CD14-positive monocyte (primary cell): ENCODE data around the gene APLN. TPM values are rescaled to one million over a fixed set of nuclear protein-coding genes. Genes with fewer than 3 reads are reported as not detected.

Experiments
- DNase-seq, 3 donors: peaks; one replicate each; pipeline ENCODE4 v3.0.0-alpha.2; 2011 to 2022
- H2AFZ ChIP-seq: 2 replicates; pipeline ENCODE4 v1.6.0; 2012; ENCODE audit warnings: mild to moderate bottlenecking, low read depth, low read length, inconsistent platforms; ENCODE audit not compliant: insufficient read depth, poor library complexity, severe bottlenecking
- H3K27ac ChIP-seq, 2 donors: 1 replicate in 1 of 2; 2 replicates in 1 of 2; pipeline ENCODE4 v1.5.1; 2012 to 2013; ENCODE audit warnings: low read length in 2 of 2, control low read depth in 1 of 2, inconsistent platforms in 1 of 2, low read depth in 1 of 2, mild to moderate bottlenecking in 1 of 2
- H3K27me3 ChIP-seq, 2 donors: one replicate each; pipeline versions ENCODE4 v1.6.0 to v1.6.1; 2011 to 2013; ENCODE audit warnings: low read length in 2 of 2; ENCODE audit not compliant: control insufficient read depth in 2 of 2, insufficient read depth in 2 of 2
- H3K36me3 ChIP-seq, 2 donors: replicated peaks in 1 of 2; 1 replicate in 1 of 2; 2 replicates in 1 of 2; pipeline versions ENCODE4 v1.5.1 to v1.6.1; 2012 to 2013; ENCODE audit warnings: low read length in 2 of 2, control low read depth in 1 of 2, inconsistent platforms in 1 of 2, mild to moderate bottlenecking in 1 of 2; ENCODE audit not compliant: insufficient read depth in 2 of 2, control insufficient read depth in 1 of 2
- H3K4me1 ChIP-seq, 2 donors: 1 replicate in 1 of 2; 2 replicates in 1 of 2; pipeline versions ENCODE4 v1.5.1 to v1.6.1; 2012 to 2013; ENCODE audit warnings: low read length in 2 of 2, control low read depth in 1 of 2, inconsistent platforms in 1 of 2, mild to moderate bottlenecking in 1 of 2, moderate library complexity in 1 of 2; ENCODE audit not compliant: insufficient read depth in 2 of 2, control insufficient read depth in 1 of 2
- H3K4me2 ChIP-seq: replicated peaks from 2 replicates; pipeline ENCODE3; 2012; ENCODE audit warnings: low read length, moderate library complexity, mild to moderate bottlenecking; ENCODE audit not compliant: poor library complexity, severe bottlenecking; ENCODE audit errors: extremely low read depth
- H3K4me3 ChIP-seq, 3 experiments: fragments of 200-600 bp in 1 of 3; sonication (generic) in 1 of 3; replicated peaks in 1 of 3; 1 replicate in 2 of 3; 2 replicates in 1 of 3; pipeline ENCODE4 v1.5.1; 2011 to 2013; ENCODE audit warnings: low read length in 3 of 3, mild to moderate bottlenecking in 3 of 3, control low read depth in 2 of 3, low read depth in 2 of 3, inconsistent platforms in 1 of 3, moderate library complexity in 1 of 3
- H3K79me2 ChIP-seq: 2 replicates; pipeline ENCODE4 v1.6.0; 2012; ENCODE audit warnings: mild to moderate bottlenecking, control low read depth, inconsistent platforms, low read length, moderate library complexity; ENCODE audit not compliant: insufficient read depth
- H3K9ac ChIP-seq: 2 replicates; pipeline ENCODE4 v1.6.0; 2017; ENCODE audit warnings: low read length, mild to moderate bottlenecking; ENCODE audit not compliant: insufficient read depth, poor library complexity, severe bottlenecking
- H3K9me3 ChIP-seq, 2 donors: replicated peaks in 1 of 2; 1 replicate in 1 of 2; 2 replicates in 1 of 2; pipeline versions ENCODE4 v1.5.1 to v1.6.1; 2012 to 2013; ENCODE audit warnings: low read length in 2 of 2, control low read depth in 1 of 2; ENCODE audit not compliant: control insufficient read depth in 1 of 2, insufficient read depth in 1 of 2
- H4K20me1 ChIP-seq: 2 replicates; pipeline ENCODE4 v1.6.0; 2012; ENCODE audit warnings: mild to moderate bottlenecking, low read length, control low read depth, moderate library complexity; ENCODE audit not compliant: insufficient read depth
- H3K27ac Mint-ChIP-seq, 7 donors: one replicate each; pipeline ENCODE4 v1.8.0; 2020; ENCODE audit warnings: mild to moderate bottlenecking in 7 of 7, mixed read lengths in 7 of 7, moderate library complexity in 6 of 7, inconsistent platforms in 2 of 7
- H3K27me3 Mint-ChIP-seq, 3 donors: one replicate each; pipeline ENCODE4 v1.8.0; 2021 to 2022; ENCODE audit warnings: low read depth in 3 of 3, mild to moderate bottlenecking in 3 of 3, mixed read lengths in 3 of 3, moderate library complexity in 3 of 3, inconsistent platforms in 1 of 3
- H3K36me3 Mint-ChIP-seq, 2 donors: one replicate each; pipeline ENCODE4 v1.8.0; 2020; ENCODE audit warnings: mixed read lengths in 2 of 2, inconsistent platforms in 1 of 2, mild to moderate bottlenecking in 1 of 2
- H3K4me1 Mint-ChIP-seq: one replicate; pipeline ENCODE4 v1.8.0; 2020; ENCODE audit warnings: mild to moderate bottlenecking, mixed read lengths
- H3K4me3 Mint-ChIP-seq, 2 donors: one replicate each; pipeline ENCODE4 v1.8.0; 2020; ENCODE audit warnings: mild to moderate bottlenecking in 2 of 2, mixed read lengths in 2 of 2, moderate library complexity in 1 of 2
- H3K9me3 Mint-ChIP-seq, 7 donors: one replicate each; pipeline ENCODE4 v1.8.0; 2020 to 2022; ENCODE audit warnings: mixed read lengths in 7 of 7, mild to moderate bottlenecking in 6 of 7, moderate library complexity in 6 of 7, inconsistent platforms in 2 of 7
- CTCF ChIP-seq: fragments of 200-600 bp; IDR thresholded peaks from one replicate; pipeline ENCODE4 v1.8.0; 2022; ENCODE audit warnings: antibody characterized with exemption, mild to moderate bottlenecking
- WGBS: methylation state at CpG from one replicate; pipeline ENCODE4 v1.1.5; 2013; ENCODE audit warnings: missing lambda C conversion rate; ENCODE audit not compliant: insufficient coverage; 5-methylcytosine and 5-hydroxymethylcytosine counted together
- intact Hi-C, 2 donors: fragments of 100-400 bp; cut with micrococcal nuclease; formaldehyde crosslinking; loops; one replicate each; pipeline versions ENCODE4 v1.15.0 to v1.15.1; 2023
- polyA plus RNA-seq, 3 donors: library from polyadenylated mRNA; depleted of rRNA in 1 of 3; unstranded in 2 of 3; stranded (reverse) in 1 of 3; fragments of 300-500 nt in 2 of 3; fragments of >200 nt in 1 of 3; fragmentation: Illumina TruSeq in 2 of 3; gene quantifications; 1 replicate in 2 of 3; 2 replicates in 1 of 3; pipeline ENCODE4 v1.2.3, GENCODE V29; 2012 to 2021

APLN gene
- polyA plus RNA-seq, 3 donors: 0.03 TPM; not detected in 2

GRCh38 chrX:129698150-129698549 lies 43.4 kb upstream of the APLN start:
- Histone ChIP-seq H4K20me1 (no peaks in the 10 kb centered on the region), H2AFZ (no peak overlapping the region), H3K27ac (no peak overlapping the region), H3K27me3 (no peaks in the 10 kb centered on the region), H3K9me3 (no peaks in the 10 kb centered on the region), H3K9ac (no peak overlapping the region), H3K4me2 (no peak overlapping the region), H3K4me1 (no peaks in the 10 kb centered on the region), H3K36me3 (no peaks in the 10 kb centered on the region), H3K79me2 (no peaks in the 10 kb centered on the region), H3K4me3 (no peak overlapping the region)
- Mint-ChIP-seq H3K27me3 (peaks cover 0 to 4% (median 1%) of the 10 kb centered on the region in 3 donors), H3K4me3 (no peak overlapping the region), H3K27ac (no peak overlapping the region), H3K36me3 (no peaks in the 10 kb centered on the region), H3K9me3 (peaks cover 0 to 2% (median 0%) of the 10 kb centered on the region in 7 donors), H3K4me1 (peaks cover 3% of the 10 kb centered on the region)
- intact Hi-C loops: no loop called here
- DNase-seq: no peak
- no peak for TF ChIP-seq CTCF

GRCh38 chrX:129697204-129697829 lies 42.6 kb upstream of the APLN start:
- no peaks in the 10 kb centered on the region for H4K20me1 ChIP-seq
- H3K4me3 Mint-ChIP-seq: no peak overlapping the region
- H2AFZ ChIP-seq: no peak overlapping the region
- H3K36me3 ChIP-seq: no peaks in the 10 kb centered on the region
- intact Hi-C loops: no loop called here
- H3K9me3 ChIP-seq: no peaks in the 10 kb centered on the region
- H3K27me3 ChIP-seq: no peaks in the 10 kb centered on the region
- peaks cover 4% of the 10 kb centered on the region for H3K4me1 Mint-ChIP-seq
- H3K27ac ChIP-seq: no peak overlapping the region
- no peaks in the 10 kb centered on the region for H3K36me3 Mint-ChIP-seq
- peaks cover 0 to 2% (median 0%) of the 10 kb centered on the region in 7 donors for H3K9me3 Mint-ChIP-seq
- no peaks in the 10 kb centered on the region for H3K79me2 ChIP-seq
- no peak for TF ChIP-seq CTCF
- no peak overlapping the region for H3K4me3 ChIP-seq
- no peak overlapping the region for H3K4me2 ChIP-seq
- WGBS: no CpG with 5 or more reads among the region's 9 CpGs
- no peak for DNase-seq
- no peak overlapping the region for H3K9ac ChIP-seq
- peak overlapping the region in 1 of 7 donors; percentile 4 for H3K27ac Mint-ChIP-seq
- no peaks in the 10 kb centered on the region for H3K4me1 ChIP-seq
- peaks cover 0 to 4% (median 1%) of the 10 kb centered on the region in 3 donors for H3K27me3 Mint-ChIP-seq
